GM23338 (cell line): Measurements from ENCODE around the gene ZFYVE28. TPM values are rescaled to one million over a fixed set of nuclear protein-coding genes. Genes with fewer than 3 reads are reported as not detected.

Experiments
- ATAC-seq: fragments of 200-7000 bp; cut with Tn5 transposase; 3 replicates; pipeline ENCODE4 v1.9.1; 2020
- DNase-seq: peaks from one replicate; pipeline ENCODE4 v3.0.0-alpha.2; 2015; ENCODE audit warnings: low spot score
- H2AFZ ChIP-seq: fragments of 200-600 bp; sonication (generic); 2 replicates; pipeline ENCODE4 v1.8.0; 2016; ENCODE audit warnings: antibody characterized with exemption, mild to moderate bottlenecking, moderate library complexity
- H3F3A ChIP-seq: fragments of 200-600 bp; sonication (generic); replicated peaks from 2 replicates; pipeline ENCODE4 v1.8.0; 2017; ENCODE audit warnings: antibody characterized with exemption, mixed run types, low read depth
- H3K27ac ChIP-seq: fragments of 200-600 bp; sonication (generic); 2 replicates; pipeline ENCODE4 v1.6.1; 2016; ENCODE audit warnings: low read depth
- H3K27me3 ChIP-seq: fragments of 200-600 bp; sonication (generic); 2 replicates; pipeline ENCODE4 v1.8.0; 2016; ENCODE audit warnings: mild to moderate bottlenecking, mixed run types, moderate library complexity; ENCODE audit not compliant: insufficient read depth
- H3K36me3 ChIP-seq: fragments of 200-600 bp; sonication (generic); 2 replicates; pipeline ENCODE4 v1.8.0; 2016; ENCODE audit warnings: mild to moderate bottlenecking; ENCODE audit not compliant: insufficient read depth
- H3K4me1 ChIP-seq: fragments of 200-600 bp; sonication (generic); 2 replicates; pipeline ENCODE4 v1.8.0; 2016; ENCODE audit warnings: mild to moderate bottlenecking, moderate library complexity; ENCODE audit not compliant: insufficient read depth
- H3K4me2 ChIP-seq: fragments of 200-600 bp; sonication (generic); 2 replicates; pipeline ENCODE4 v1.7.1; 2017; ENCODE audit warnings: mixed run types
- H3K4me3 ChIP-seq: fragments of 200-600 bp; sonication (generic); 2 replicates; pipeline ENCODE4 v1.6.1; 2016; ENCODE audit warnings: mixed run types
- H3K79me2 ChIP-seq: fragments of 200-600 bp; sonication (generic); replicated peaks from 2 replicates; pipeline ENCODE4 v1.8.0; 2017; ENCODE audit warnings: mild to moderate bottlenecking; ENCODE audit not compliant: insufficient read depth
- H3K9me2 ChIP-seq: fragments of 200-600 bp; sonication (generic); 2 replicates; pipeline ENCODE4 v1.8.0; 2017; ENCODE audit not compliant: insufficient read depth
- H4K20me1 ChIP-seq: fragments of 200-600 bp; sonication (generic); replicated peaks from 2 replicates; pipeline ENCODE4 v1.8.0; 2017; ENCODE audit warnings: mild to moderate bottlenecking; ENCODE audit not compliant: insufficient read depth
- H3K27ac Mint-ChIP-seq: 2 replicates; pipeline ENCODE4 v1.8.0; 2020; ENCODE audit warnings: inconsistent platforms, mild to moderate bottlenecking, moderate library complexity, mixed read lengths
- H3K27me3 Mint-ChIP-seq: 3 replicates; pipeline ENCODE4 v1.8.0; 2022; ENCODE audit warnings: low read depth, mild to moderate bottlenecking, moderate library complexity, mixed read lengths, inconsistent platforms; ENCODE audit not compliant: insufficient read depth, poor library complexity
- H3K36me3 Mint-ChIP-seq: 3 replicates; pipeline ENCODE4 v1.8.0; 2021; ENCODE audit warnings: low read depth, mild to moderate bottlenecking, inconsistent platforms, moderate library complexity, mixed read lengths
- H3K4me1 Mint-ChIP-seq: 3 replicates; pipeline ENCODE4 v1.8.0; 2020; ENCODE audit warnings: mild to moderate bottlenecking, inconsistent platforms, mixed read lengths
- H3K4me3 Mint-ChIP-seq: 3 replicates; pipeline ENCODE4 v1.8.0; 2021; ENCODE audit warnings: moderate library complexity, mild to moderate bottlenecking, inconsistent platforms, mixed read lengths
- H3K9me3 Mint-ChIP-seq: 3 replicates; pipeline ENCODE4 v1.8.0; 2020; ENCODE audit warnings: moderate library complexity, mild to moderate bottlenecking, inconsistent platforms, mixed read lengths
- CREB1 ChIP-seq: fragments of 250-450 bp; sonication (Bioruptor Pico); IDR thresholded peaks from 2 replicates; pipeline ENCODE4 v1.5.0; 2020; ENCODE audit warnings: low read depth, mild to moderate bottlenecking, moderate library complexity
- ETS1 ChIP-seq: IDR thresholded peaks from 2 replicates; pipeline ENCODE4 v1.6.1; 2016; ENCODE audit warnings: antibody characterized with exemption
- EZH2 ChIP-seq: fragments of 200-600 bp; sonication (generic); IDR thresholded peaks from one replicate; pipeline ENCODE4 v1.8.0; 2017; ENCODE audit warnings: antibody characterized with exemption, mild to moderate bottlenecking, low read depth; ENCODE audit not compliant: unreplicated experiment
- EZH2phosphoT487 ChIP-seq: fragments of 200-600 bp; sonication (generic); IDR thresholded peaks from one replicate; pipeline ENCODE4 v1.8.1; 2018; ENCODE audit warnings: antibody characterized with exemption; ENCODE audit not compliant: unreplicated experiment
- JUNB ChIP-seq: IDR thresholded peaks from one replicate; pipeline ENCODE4 v1.6.1; 2016; ENCODE audit warnings: antibody characterized with exemption; ENCODE audit not compliant: unreplicated experiment
- NANOG ChIP-seq: IDR thresholded peaks from 2 replicates; pipeline ENCODE4 v1.6.1; 2016; ENCODE audit warnings: antibody characterized with exemption, borderline replicate concordance
- POLR2AphosphoS5 ChIP-seq: IDR thresholded peaks from 2 replicates; pipeline ENCODE4 v1.6.1; 2016; ENCODE audit warnings: antibody characterized with exemption, low read depth
- REST ChIP-seq: IDR thresholded peaks from one replicate; pipeline ENCODE4 v1.6.1; 2018; ENCODE audit warnings: antibody characterized with exemption; ENCODE audit not compliant: unreplicated experiment
- STAT1 ChIP-seq: IDR thresholded peaks from one replicate; pipeline ENCODE4 v1.6.1; 2016; ENCODE audit warnings: antibody characterized with exemption; ENCODE audit not compliant: unreplicated experiment
- ZNF114 ChIP-seq: fragments of 250-450 bp; sonication (Bioruptor Pico); IDR thresholded peaks from 2 replicates; pipeline ENCODE4 v1.5.0; 2020; ENCODE audit warnings: mild to moderate bottlenecking, moderate library complexity
- ZNF331 ChIP-seq: fragments of 250-450 bp; sonication (Bioruptor Pico); IDR thresholded peaks from 2 replicates; pipeline ENCODE4 v1.5.0; 2020; ENCODE audit warnings: low read depth, mild to moderate bottlenecking, moderate library complexity
- polyA plus RNA-seq: library from polyadenylated mRNA; unstranded; fragments of >200 nt; fragmentation: Nextera tagmentation; extraction: Ambion mirVana; gene quantifications from 2 replicates; pipeline ENCODE4 v1.2.1, GENCODE V29; 2016
- total RNA-seq: library from RNA; depleted of rRNA; stranded (reverse); fragments of >200 nt; shearing (Covaris generic); gene quantifications from 2 replicates; pipeline ENCODE4 v1.2.3, GENCODE V29; 2014
- TF ChIP-seq, protein P1 (sequence below), 2 experiments: fragments of 200-600 bp in 1 of 2; sonication (generic) in 1 of 2; conservative IDR thresholded peaks; 2 replicates each; pipeline versions ENCODE4 v1.5.1 to v1.6.1; 2016 to 2017; ENCODE audit warnings: antibody characterized with exemption in 2 of 2, low read depth in 2 of 2, mild to moderate bottlenecking in 2 of 2, moderate library complexity in 1 of 2
- TF ChIP-seq, protein P2 (sequence below): fragments of 250-450 bp; sonication (Bioruptor Pico); IDR thresholded peaks from 2 replicates; pipeline ENCODE4 v1.5.0; 2020; ENCODE audit warnings: mild to moderate bottlenecking, moderate library complexity

ZFYVE28 gene
- total and polyA plus RNA-seq, 2 experiments from 2014 or later, result 2.6 to 4.6 TPM

- no peaks in the 10 kb centered on the region for H3K27me3 ChIP-seq
These were observed 33.7 kb upstream of the ZFYVE28 start for GRCh38 chr4:2451821-2452785.

More at GRCh38 chr4:2451821-2452785, 33.7 kb upstream of the ZFYVE28 start:
- H3K4me3 Mint-ChIP-seq, result no peak overlapping the region
- no peaks in the 10 kb centered on the region for H3K4me1 Mint-ChIP-seq
- no peak overlapping the region for H2AFZ ChIP-seq
- ATAC-seq (no peak; the same call in 2 of the 3 replicates), DNase-seq (no peak)
- H3F3A ChIP-seq, result no peaks in the 10 kb centered on the region
- H3K27ac ChIP-seq, result no peak overlapping the region
- H3K27me3 Mint-ChIP-seq, result peaks cover 5% of the 10 kb centered on the region
- no peaks in the 10 kb centered on the region for H4K20me1 ChIP-seq
- no peaks in the 10 kb centered on the region for H3K36me3 Mint-ChIP-seq
- no peak for TF ChIP-seq REST
- TF ChIP-seq ZNF331 (CRISPR knock-in tag), result no peak
- no peak for TF ChIP-seq STAT1
- TF ChIP-seq NANOG, result no peak
- no peak for TF ChIP-seq EZH2
- TF ChIP-seq, protein P1, sequence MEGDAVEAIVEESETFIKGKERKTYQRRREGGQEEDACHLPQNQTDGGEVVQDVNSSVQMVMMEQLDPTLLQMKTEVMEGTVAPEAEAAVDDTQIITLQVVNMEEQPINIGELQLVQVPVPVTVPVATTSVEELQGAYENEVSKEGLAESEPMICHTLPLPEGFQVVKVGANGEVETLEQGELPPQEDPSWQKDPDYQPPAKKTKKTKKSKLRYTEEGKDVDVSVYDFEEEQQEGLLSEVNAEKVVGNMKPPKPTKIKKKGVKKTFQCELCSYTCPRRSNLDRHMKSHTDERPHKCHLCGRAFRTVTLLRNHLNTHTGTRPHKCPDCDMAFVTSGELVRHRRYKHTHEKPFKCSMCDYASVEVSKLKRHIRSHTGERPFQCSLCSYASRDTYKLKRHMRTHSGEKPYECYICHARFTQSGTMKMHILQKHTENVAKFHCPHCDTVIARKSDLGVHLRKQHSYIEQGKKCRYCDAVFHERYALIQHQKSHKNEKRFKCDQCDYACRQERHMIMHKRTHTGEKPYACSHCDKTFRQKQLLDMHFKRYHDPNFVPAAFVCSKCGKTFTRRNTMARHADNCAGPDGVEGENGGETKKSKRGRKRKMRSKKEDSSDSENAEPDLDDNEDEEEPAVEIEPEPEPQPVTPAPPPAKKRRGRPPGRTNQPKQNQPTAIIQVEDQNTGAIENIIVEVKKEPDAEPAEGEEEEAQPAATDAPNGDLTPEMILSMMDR (conservative IDR thresholded peaks at IDR 0.05; ENCODE audit: low read depth in 2 of 2), result no peak
- TF ChIP-seq, protein P2, sequence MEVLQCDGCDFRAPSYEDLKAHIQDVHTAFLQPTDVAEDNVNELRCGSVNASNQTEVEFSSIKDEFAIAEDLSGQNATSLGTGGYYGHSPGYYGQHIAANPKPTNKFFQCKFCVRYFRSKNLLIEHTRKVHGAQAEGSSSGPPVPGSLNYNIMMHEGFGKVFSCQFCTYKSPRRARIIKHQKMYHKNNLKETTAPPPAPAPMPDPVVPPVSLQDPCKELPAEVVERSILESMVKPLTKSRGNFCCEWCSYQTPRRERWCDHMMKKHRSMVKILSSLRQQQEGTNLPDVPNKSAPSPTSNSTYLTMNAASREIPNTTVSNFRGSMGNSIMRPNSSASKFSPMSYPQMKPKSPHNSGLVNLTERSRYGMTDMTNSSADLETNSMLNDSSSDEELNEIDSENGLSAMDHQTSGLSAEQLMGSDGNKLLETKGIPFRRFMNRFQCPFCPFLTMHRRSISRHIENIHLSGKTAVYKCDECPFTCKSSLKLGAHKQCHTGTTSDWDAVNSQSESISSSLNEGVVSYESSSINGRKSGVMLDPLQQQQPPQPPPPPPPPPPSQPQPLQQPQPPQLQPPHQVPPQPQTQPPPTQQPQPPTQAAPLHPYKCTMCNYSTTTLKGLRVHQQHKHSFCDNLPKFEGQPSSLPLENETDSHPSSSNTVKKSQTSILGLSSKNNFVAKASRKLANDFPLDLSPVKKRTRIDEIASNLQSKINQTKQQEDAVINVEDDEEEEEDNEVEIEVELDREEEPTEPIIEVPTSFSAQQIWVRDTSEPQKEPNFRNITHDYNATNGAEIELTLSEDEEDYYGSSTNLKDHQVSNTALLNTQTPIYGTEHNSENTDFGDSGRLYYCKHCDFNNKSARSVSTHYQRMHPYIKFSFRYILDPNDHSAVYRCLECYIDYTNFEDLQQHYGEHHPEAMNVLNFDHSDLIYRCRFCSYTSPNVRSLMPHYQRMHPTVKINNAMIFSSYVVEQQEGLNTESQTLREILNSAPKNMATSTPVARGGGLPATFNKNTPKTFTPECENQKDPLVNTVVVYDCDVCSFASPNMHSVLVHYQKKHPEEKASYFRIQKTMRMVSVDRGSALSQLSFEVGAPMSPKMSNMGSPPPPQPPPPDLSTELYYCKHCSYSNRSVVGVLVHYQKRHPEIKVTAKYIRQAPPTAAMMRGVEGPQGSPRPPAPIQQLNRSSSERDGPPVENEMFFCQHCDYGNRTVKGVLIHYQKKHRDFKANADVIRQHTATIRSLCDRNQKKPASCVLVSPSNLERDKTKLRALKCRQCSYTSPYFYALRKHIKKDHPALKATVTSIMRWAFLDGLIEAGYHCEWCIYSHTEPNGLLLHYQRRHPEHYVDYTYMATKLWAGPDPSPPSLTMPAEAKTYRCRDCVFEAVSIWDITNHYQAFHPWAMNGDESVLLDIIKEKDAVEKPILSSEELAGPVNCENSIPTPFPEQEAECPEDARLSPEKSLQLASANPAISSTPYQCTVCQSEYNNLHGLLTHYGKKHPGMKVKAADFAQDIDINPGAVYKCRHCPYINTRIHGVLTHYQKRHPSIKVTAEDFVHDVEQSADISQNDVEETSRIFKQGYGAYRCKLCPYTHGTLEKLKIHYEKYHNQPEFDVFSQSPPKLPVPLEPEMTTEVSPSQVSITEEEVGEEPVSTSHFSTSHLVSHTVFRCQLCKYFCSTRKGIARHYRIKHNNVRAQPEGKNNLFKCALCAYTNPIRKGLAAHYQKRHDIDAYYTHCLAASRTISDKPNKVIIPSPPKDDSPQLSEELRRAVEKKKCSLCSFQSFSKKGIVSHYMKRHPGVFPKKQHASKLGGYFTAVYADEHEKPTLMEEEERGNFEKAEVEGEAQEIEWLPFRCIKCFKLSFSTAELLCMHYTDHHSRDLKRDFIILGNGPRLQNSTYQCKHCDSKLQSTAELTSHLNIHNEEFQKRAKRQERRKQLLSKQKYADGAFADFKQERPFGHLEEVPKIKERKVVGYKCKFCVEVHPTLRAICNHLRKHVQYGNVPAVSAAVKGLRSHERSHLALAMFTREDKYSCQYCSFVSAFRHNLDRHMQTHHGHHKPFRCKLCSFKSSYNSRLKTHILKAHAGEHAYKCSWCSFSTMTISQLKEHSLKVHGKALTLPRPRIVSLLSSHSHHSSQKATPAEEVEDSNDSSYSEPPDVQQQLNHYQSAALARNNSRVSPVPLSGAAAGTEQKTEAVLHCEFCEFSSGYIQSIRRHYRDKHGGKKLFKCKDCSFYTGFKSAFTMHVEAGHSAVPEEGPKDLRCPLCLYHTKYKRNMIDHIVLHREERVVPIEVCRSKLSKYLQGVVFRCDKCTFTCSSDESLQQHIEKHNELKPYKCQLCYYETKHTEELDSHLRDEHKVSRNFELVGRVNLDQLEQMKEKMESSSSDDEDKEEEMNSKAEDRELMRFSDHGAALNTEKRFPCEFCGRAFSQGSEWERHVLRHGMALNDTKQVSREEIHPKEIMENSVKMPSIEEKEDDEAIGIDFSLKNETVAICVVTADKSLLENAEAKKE (CRISPR knock-in tag), result no peak
- TF ChIP-seq EZH2phosphoT487, result no peak
- no peak for TF ChIP-seq POLR2AphosphoS5
- TF ChIP-seq ETS1, result no peak
- TF ChIP-seq JUNB, result no peak
- no peak for TF ChIP-seq CREB1 (CRISPR knock-in tag)
- no peak for TF ChIP-seq ZNF114 (CRISPR knock-in tag)
- no peaks in the 10 kb centered on the region for H3K36me3 ChIP-seq
- no peaks in the 10 kb centered on the region for H3K9me3 Mint-ChIP-seq
- no peak overlapping the region for H3K4me3 ChIP-seq
- H3K27ac Mint-ChIP-seq, result no peak overlapping the region
- H3K4me2 ChIP-seq, result no peak overlapping the region
- H3K79me2 ChIP-seq, result no peaks in the 10 kb centered on the region
- no peaks in the 10 kb centered on the region for H3K4me1 ChIP-seq
- peaks cover 6% of the 10 kb centered on the region; the same call in 1 of the 2 replicates for H3K9me2 ChIP-seq
